ENCODE results near the gene AHCTF1.

Gene AHCTF1

DNA sequence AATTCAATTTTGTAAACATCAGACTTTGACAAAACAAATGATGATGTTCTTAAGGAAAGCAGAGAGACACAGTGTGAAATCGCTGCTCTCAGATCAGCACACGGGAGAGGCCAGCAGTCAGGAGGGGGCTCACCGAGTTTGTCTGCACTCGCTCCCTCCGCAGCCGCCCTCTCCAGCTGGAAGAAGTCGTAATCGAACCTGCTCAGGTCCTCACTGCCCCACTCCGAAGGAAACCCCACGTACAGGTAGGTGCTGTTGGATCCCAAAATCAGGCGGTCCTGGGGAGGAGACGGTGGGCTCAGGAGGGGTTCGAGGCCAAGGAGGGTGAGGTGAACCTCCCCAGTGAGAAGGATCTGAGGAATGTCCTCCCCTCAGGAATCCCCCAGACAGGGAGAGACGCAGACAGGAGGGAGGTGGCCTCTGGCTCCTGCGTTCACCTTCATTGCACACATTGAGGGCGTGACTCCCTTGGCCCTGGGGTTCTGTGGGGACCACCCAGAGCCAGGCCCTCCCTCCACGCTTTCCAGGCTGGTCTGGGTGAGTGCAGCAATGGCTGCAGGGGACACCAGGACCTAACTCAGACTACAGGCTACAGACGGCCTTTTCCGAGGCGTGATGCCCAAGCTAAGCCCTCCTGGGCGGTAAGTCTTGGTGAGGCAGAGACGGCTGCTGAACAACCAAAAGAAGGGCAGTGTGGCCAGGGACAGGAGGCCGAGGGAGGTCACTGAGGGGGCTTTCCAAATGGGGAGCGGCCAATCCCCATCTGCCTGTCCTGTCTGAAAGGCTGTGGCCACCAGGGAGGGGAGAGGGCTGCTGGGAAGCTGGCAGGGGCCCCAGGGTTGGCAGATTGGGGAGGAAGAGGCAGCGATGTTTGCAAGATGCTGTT lies 142.1 kb downstream of the AHCTF1 start:
- no peaks in the 10 kb centered on the region for H3K36me3 ChIP-seq (ENCODE audit: low read depth)
- H3K4me1 ChIP-seq (ENCODE audit: insufficient read depth, poor library complexity, severe bottlenecking) = peaks cover 2% of the 10 kb centered on the region
- H3K4me3 ChIP-seq (ENCODE audit: severe bottlenecking) = no peak overlapping the region
- TF ChIP-seq, protein P1, sequence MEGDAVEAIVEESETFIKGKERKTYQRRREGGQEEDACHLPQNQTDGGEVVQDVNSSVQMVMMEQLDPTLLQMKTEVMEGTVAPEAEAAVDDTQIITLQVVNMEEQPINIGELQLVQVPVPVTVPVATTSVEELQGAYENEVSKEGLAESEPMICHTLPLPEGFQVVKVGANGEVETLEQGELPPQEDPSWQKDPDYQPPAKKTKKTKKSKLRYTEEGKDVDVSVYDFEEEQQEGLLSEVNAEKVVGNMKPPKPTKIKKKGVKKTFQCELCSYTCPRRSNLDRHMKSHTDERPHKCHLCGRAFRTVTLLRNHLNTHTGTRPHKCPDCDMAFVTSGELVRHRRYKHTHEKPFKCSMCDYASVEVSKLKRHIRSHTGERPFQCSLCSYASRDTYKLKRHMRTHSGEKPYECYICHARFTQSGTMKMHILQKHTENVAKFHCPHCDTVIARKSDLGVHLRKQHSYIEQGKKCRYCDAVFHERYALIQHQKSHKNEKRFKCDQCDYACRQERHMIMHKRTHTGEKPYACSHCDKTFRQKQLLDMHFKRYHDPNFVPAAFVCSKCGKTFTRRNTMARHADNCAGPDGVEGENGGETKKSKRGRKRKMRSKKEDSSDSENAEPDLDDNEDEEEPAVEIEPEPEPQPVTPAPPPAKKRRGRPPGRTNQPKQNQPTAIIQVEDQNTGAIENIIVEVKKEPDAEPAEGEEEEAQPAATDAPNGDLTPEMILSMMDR (IDR thresholded peaks at IDR 0.05; ENCODE audit: poor library complexity, severe bottlenecking) = no peak
- ATAC-seq (ENCODE audit: low read depth) (no peak), DNase-seq (ENCODE audit: low spot score) (no peak)
- no peak overlapping the region for H3K27ac ChIP-seq (ENCODE audit: poor library complexity, severe bottlenecking)
- H3K9me3 ChIP-seq (ENCODE audit: severe bottlenecking) = no peaks in the 10 kb centered on the region
- H3K27me3 ChIP-seq (ENCODE audit: insufficient read depth, poor library complexity, severe bottlenecking) = no peaks in the 10 kb centered on the region
